ENCODE data around the gene BLACAT1. TPM values are rescaled to one million over a fixed set of nuclear protein-coding genes. Genes with fewer than 3 reads are reported as not detected.

The BLACAT1 gene
- polyA plus RNA-seq, 3 donors: not detected

Small RNA genes lying within 50 kb of the gene (small RNA-seq; reads per million reads assigned to genes)
- gene MIR135B (ENCODE audit: insufficient read length, low read depth): not detected

Other genes starting within 250 kb of the BLACAT1 start
- 1 to 10 TPM; 2.9 to 6.5 (median 3.8) TPM for gene DSTYK, start 244.3 kb downstream of the BLACAT1 start, polyA plus RNA-seq
- gene TMCC2, start 228.1 kb downstream of the BLACAT1 start, polyA plus RNA-seq: under 1 TPM in 2 of 3 donors, not detected in 1; 0.16 to 0.27 TPM
- gene NUAK2, start 134.3 kb downstream of the BLACAT1 start, polyA plus RNA-seq: 10 to 100 TPM in 2 of 3 donors, 1 to 10 TPM in 1; 9.1 to 44.9 (median 21.9) TPM
- not detected for gene KLHDC8A, start 99.1 kb downstream of the BLACAT1 start, polyA plus RNA-seq
- not detected for gene LEMD1, start 34.0 kb downstream of the BLACAT1 start, polyA plus RNA-seq
- gene CDK18, start 48.6 kb upstream of the BLACAT1 start, polyA plus RNA-seq: 1 to 10 TPM in 1 of 3 donors, under 1 TPM in 2; 0.48 to 4.4 (median 0.66) TPM
- gene ELK4, start 176.0 kb upstream of the BLACAT1 start, polyA plus RNA-seq: 1 to 10 TPM; 1.4 to 9.0 (median 2.6) TPM
- gene SLC45A3, start 224.5 kb upstream of the BLACAT1 start, polyA plus RNA-seq: under 1 TPM in 2 of 3 donors, not detected in 1; 0.11 to 0.61 TPM

Data from CD14-positive monocyte (primary cell).